Left lung (tissue), 10 donors: ENCODE results near the gene PRKG1. TPM values are rescaled to one million over a fixed set of nuclear protein-coding genes. Genes with fewer than 3 reads are reported as not detected.

Source experiments
- ATAC-seq: fragments of 200-7000 bp; cut with Tn5 transposase; one replicate; pipeline ENCODE4 v1.9.1; 2020; ENCODE audit warnings: moderate library complexity
- DNase-seq, 4 donors: peaks; one replicate each; pipeline ENCODE4 v3.0.0-alpha.2; 2013 to 2020
- H3K27ac ChIP-seq, 2 donors: fragments of 200-600 bp; sonication (generic) in 1 of 2; one replicate each; pipeline versions ENCODE4 v1.5.0 to v1.8.0; 2020 to 2021
- H3K27me3 ChIP-seq, 2 donors: fragments of 200-600 bp; sonication (generic) in 1 of 2; one replicate each; pipeline versions ENCODE4 v1.5.0 to v1.8.0; 2020 to 2021
- H3K36me3 ChIP-seq, 2 donors: fragments of 200-600 bp; sonication (generic) in 1 of 2; one replicate each; pipeline versions ENCODE4 v1.5.0 to v1.8.0; 2020 to 2021
- H3K4me1 ChIP-seq, 2 donors: fragments of 200-600 bp; one replicate each; pipeline ENCODE4 v1.8.0; 2021
- H3K4me3 ChIP-seq, 2 donors: fragments of 200-600 bp; sonication (generic) in 1 of 2; one replicate each; pipeline versions ENCODE4 v1.5.0 to v1.8.0; 2020 to 2021; ENCODE audit warnings: mild to moderate bottlenecking in 1 of 2
- H3K9me3 ChIP-seq, 2 donors: fragments of 200-600 bp; sonication (generic) in 1 of 2; one replicate each; pipeline versions ENCODE4 v1.5.0 to v1.8.0; 2020 to 2021
- intact Hi-C, 2 donors: fragments of 100-400 bp; cut with DNase I; formaldehyde crosslinking; loops; one replicate each; pipeline versions ENCODE4 v1.11.2 to v1.14.2; 2022
- polyA plus RNA-seq, 6 donors: library from polyadenylated mRNA; unstranded; fragments of 120-200 nt; gene quantifications; one replicate each; pipeline ENCODE4 v1.2.1, GENCODE V29; 2013; ENCODE audit not compliant: insufficient read length in 6 of 6
- total RNA-seq, 2 donors: library from RNA; stranded (reverse); fragmentation: NEBNext Ultra II Directional; extraction: Animal tissue kit (Norgen Biotek cat#: 25700); gene quantifications; one replicate each; pipeline ENCODE4 v1.2.1, GENCODE V29; 2021
- TF ChIP-seq, protein P1 (sequence below), 2 donors: fragments of 200-600 bp; sonication (generic) in 1 of 2; IDR thresholded peaks; one replicate each; pipeline versions ENCODE4 v1.5.0 to v1.8.0; 2021; ENCODE audit warnings: antibody characterized with exemption in 2 of 2
- donor health status: DM: no; HTN: yes; CAD: no.
- donor health status: DM: no; HTN: no; CAD: no.

PRKG1 gene
- total and polyA plus RNA-seq, 8 donors = 15.6 to 29.0 (median 17.8) TPM

DNA sequence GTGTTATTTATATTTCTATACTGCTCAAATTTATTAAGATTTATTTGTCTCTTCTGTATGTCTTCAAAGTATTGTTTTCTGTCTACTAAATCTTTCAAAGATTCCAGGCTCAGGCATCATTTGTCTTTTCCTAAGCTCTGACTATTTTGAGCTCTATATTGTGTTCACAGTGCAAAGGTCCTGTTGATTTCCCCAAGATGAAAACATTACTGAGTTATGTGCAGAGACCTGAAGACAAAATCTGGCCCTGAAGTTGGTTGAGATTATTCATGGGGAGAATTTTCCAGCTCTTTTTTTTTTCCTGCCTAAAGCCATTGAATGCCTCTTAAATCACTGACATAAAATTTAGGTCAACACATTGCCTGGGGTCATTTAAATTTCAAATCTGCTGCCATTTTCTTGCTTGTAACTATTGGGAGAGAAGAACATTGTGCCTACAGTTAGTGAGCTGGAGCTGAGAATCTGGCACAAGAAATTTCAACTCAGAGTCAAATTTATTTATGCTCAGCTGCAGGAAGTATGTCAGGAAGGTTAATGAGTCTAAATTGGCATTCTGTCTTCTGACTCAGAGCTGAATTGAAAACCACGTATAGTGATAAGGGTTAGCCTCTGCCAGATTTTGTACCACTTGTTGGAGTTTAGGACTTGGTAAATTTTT is 593.5 kb downstream of the PRKG1 start:
- intact Hi-C loops = no loop called here
- TF ChIP-seq, protein P1, sequence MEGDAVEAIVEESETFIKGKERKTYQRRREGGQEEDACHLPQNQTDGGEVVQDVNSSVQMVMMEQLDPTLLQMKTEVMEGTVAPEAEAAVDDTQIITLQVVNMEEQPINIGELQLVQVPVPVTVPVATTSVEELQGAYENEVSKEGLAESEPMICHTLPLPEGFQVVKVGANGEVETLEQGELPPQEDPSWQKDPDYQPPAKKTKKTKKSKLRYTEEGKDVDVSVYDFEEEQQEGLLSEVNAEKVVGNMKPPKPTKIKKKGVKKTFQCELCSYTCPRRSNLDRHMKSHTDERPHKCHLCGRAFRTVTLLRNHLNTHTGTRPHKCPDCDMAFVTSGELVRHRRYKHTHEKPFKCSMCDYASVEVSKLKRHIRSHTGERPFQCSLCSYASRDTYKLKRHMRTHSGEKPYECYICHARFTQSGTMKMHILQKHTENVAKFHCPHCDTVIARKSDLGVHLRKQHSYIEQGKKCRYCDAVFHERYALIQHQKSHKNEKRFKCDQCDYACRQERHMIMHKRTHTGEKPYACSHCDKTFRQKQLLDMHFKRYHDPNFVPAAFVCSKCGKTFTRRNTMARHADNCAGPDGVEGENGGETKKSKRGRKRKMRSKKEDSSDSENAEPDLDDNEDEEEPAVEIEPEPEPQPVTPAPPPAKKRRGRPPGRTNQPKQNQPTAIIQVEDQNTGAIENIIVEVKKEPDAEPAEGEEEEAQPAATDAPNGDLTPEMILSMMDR (IDR thresholded peaks at IDR 0.05) = no peak
- Histone ChIP-seq H3K4me1 (no peaks in the 10 kb centered on the region), H3K36me3 (no peaks in the 10 kb centered on the region), H3K27me3 (no peaks in the 10 kb centered on the region), H3K27ac (no peak overlapping the region), H3K4me3 (no peak overlapping the region), H3K9me3 (peaks cover 0 to 9% of the 10 kb centered on the region in 2 donors)
- ATAC-seq = no peak
- DNase-seq = no peak

DNA sequence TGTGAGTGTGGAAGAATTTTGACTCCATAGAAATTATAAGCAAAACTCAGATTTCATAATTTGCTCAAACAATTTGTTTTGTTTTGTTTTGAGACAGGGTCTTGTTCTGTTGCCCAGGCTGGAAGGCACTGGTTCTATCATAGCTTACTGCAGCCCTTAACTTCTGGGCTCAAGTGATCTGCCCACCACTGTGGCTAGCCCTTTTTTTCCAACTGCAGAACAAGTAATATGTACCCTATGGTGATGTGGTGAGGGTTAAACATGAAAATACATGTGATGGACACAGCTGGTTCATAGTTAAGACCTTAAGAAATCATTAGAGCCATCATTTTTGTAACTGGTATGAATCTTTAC is 594.0 kb downstream of the PRKG1 start:
- Histone ChIP-seq H3K9me3 (peaks cover 0 to 9% of the 10 kb centered on the region in 2 donors), H3K4me1 (no peaks in the 10 kb centered on the region), H3K4me3 (no peak overlapping the region), H3K27me3 (no peaks in the 10 kb centered on the region), H3K27ac (no peak overlapping the region), H3K36me3 (no peaks in the 10 kb centered on the region)
- DNase-seq = no peak
- intact Hi-C loops = no loop called here
- no peak for ATAC-seq
- TF ChIP-seq, protein P1 (IDR thresholded peaks at IDR 0.05) = no peak

DNA sequence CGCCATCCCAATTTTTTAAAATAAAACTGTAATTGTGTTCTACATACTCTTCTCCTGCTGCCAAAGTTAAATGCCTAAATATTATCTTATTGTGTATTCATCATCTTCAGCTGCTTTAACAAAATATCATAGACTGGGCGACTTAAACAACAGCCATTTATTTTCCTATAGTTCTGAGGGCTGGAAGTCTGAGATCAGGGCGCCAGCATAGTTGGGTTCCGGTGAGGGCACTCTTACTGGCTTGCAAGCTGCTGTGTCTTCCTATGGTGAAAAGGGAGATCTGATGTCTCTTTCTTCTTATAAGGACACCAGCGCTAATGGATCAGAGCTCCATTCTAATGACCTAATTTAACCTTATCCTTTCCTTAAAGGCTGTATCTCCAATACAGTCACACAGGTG is 594.8 kb downstream of the PRKG1 start:
- ATAC-seq = no peak

DNA sequence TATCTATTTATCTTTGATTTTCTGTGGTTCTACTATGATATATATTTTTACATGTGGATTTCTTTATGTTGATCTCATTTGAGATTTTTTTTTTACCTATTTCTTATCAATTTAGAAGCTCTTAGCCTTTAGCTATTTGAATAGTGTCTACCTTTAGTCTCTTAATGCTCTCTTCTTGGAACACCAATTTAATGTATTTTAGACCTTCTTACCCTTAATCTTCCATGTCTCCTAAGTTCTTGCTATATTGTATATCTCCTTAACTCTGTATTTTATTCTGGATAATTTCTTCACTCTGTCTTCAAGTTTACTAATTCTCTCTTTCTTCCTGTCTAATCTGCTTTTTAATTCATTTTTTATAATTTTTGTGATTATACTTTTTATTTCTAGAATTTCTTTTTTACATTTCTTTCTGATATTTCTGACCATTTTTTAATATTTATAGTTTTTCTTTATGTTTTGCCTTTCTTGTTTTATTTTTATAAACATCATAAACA is 597.8 kb downstream of the PRKG1 start:
- H3K27ac ChIP-seq = no peak overlapping the region

More for the DNA sequence above, 594.8 kb downstream of the PRKG1 start:
- Histone ChIP-seq H3K27ac (no peak overlapping the region), H3K27me3 (no peaks in the 10 kb centered on the region), H3K4me3 (no peak overlapping the region), H3K36me3 (no peaks in the 10 kb centered on the region), H3K9me3 (peaks cover 0 to 9% of the 10 kb centered on the region in 2 donors), H3K4me1 (no peaks in the 10 kb centered on the region)
- TF ChIP-seq, protein P1 (IDR thresholded peaks at IDR 0.05) = no peak
- DNase-seq = no peak
- intact Hi-C loops = no loop called here

DNA sequence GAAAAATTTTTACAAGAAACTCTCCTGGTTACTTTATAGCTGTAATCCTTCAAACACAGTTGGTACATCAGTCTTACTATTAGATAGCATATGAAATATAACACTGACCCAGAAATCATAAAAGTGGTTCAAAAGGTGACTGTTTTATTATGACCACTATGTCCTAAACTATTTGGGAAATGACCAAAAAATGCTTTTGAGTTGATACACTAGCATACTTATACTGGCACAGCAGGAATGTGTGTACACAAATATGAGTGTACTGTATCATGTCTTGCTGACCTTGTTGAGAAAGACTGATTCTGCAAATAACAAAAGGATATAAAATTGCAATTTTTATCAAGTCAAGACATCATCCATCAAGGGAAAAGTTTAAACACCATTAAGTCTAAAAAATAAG is 600.8 kb downstream of the PRKG1 start:
- no peaks in the 10 kb centered on the region for H3K36me3 ChIP-seq
- peaks cover 0 to 9% of the 10 kb centered on the region in 2 donors for H3K9me3 ChIP-seq
- H3K4me3 ChIP-seq = no peak overlapping the region
- DNase-seq (no peak), ATAC-seq (no peak)
- H3K27ac ChIP-seq = no peak overlapping the region
- intact Hi-C loops = no loop called here
- no peaks in the 10 kb centered on the region for H3K27me3 ChIP-seq
- H3K4me1 ChIP-seq = no peaks in the 10 kb centered on the region
- TF ChIP-seq, protein P1 (IDR thresholded peaks at IDR 0.05) = no peak

More for the DNA sequence above, 597.8 kb downstream of the PRKG1 start:
- Histone ChIP-seq H3K9me3 (peaks cover 0 to 9% of the 10 kb centered on the region in 2 donors), H3K27me3 (no peaks in the 10 kb centered on the region), H3K36me3 (no peaks in the 10 kb centered on the region), H3K4me3 (no peak overlapping the region), H3K4me1 (no peaks in the 10 kb centered on the region)
- intact Hi-C loops = no loop called here
- ATAC-seq (no peak), DNase-seq (no peak)
- TF ChIP-seq, protein P1 (IDR thresholded peaks at IDR 0.05) = no peak
